HCT116 (cell line): ENCODE results near the gene GIPC3. TPM values are rescaled to one million over a fixed set of nuclear protein-coding genes. Genes with fewer than 3 reads are reported as not detected.

Source experiments
- ATAC-seq: fragments of 200-7000 bp; cut with Tn5 transposase; 2 replicates; pipeline ENCODE4 v1.9.1; 2020; ENCODE audit warnings: mild to moderate bottlenecking, moderate library complexity
- BruUV-seq: library from RNA; stranded (reverse); fragments of 400-500 nt; replicated peaks from 2 replicates; lab custom pipeline; 2021; lab: Mats Ljungman, UMichigan
- CTCF ChIA-PET: fragments of 300-600 bp; sonication (Branson Sonifier 250); formaldehyde crosslinking; loops from one replicate; lab custom pipeline; 2021; ENCODE audit warnings: antibody characterized with exemption; lab: Charles Lee
- POLR2A ChIA-PET: fragments of 300-600, 350-600 bp; sonication (Branson Sonifier 250); formaldehyde crosslinking; loops from one replicate; lab custom pipeline; 2021; ENCODE audit warnings: antibody characterized with exemption; lab: Charles Lee
- RAD21 ChIA-PET, 2 experiments: fragments of 300-600 bp; sonication (Branson Sonifier 250); formaldehyde crosslinking; loops; one replicate each; lab custom pipeline; 2023; ENCODE audit warnings: low total read pairs in 2 of 2; ENCODE audit not compliant: uncharacterized antibody in 2 of 2, unreplicated experiment in 2 of 2, low non-redundant PET in 1 of 2; lab: Charles Lee
- DNase-seq: peaks from one replicate; pipeline ENCODE4 v3.0.0-alpha.2; 2010; ENCODE audit warnings: low read depth, low spot score
- H2AFZ ChIP-seq: fragments of 200-600 bp; shearing (Covaris generic), sonication (generic); 2 replicates; pipeline ENCODE4 v1.6.1; 2017; ENCODE audit warnings: low read depth, mixed run types, mixed read lengths, antibody characterized with exemption, low read length; ENCODE audit not compliant: poor library complexity, severe bottlenecking
- H3K27ac ChIP-seq: 2 replicates; pipeline ENCODE4 v1.5.1; 2012; ENCODE audit warnings: low read depth, low read length
- H3K27me3 ChIP-seq: fragments of 200-600 bp; sonication (generic); 2 replicates; pipeline ENCODE4 v1.6.1; 2016; ENCODE audit warnings: mixed run types, low read length, mixed read lengths; ENCODE audit not compliant: insufficient read depth
- H3K36me3 ChIP-seq, 2 experiments: fragments of 200-500 bp in 1 of 2; fragments of 200-600 bp in 1 of 2; sonication (Bioruptor generic) in 1 of 2; sonication (generic) in 1 of 2; 2 replicates each; pipeline versions ENCODE4 v1.5.1 to v1.6.1; 2014 to 2016; ENCODE audit warnings: low read length in 2 of 2, inconsistent platforms in 1 of 2, mixed read lengths in 1 of 2, mixed run types in 1 of 2; ENCODE audit not compliant: insufficient read depth in 2 of 2, control insufficient read depth in 1 of 2
- H3K4me1 ChIP-seq, 2 experiments: fragments of 200-600 bp in 1 of 2; sonication (generic) in 1 of 2; 2 replicates each; pipeline versions ENCODE4 v1.5.1 to v1.6.1; 2012 to 2017; ENCODE audit warnings: low read length in 2 of 2, inconsistent platforms in 1 of 2, mild to moderate bottlenecking in 1 of 2, mixed read lengths in 1 of 2, mixed run types in 1 of 2, moderate library complexity in 1 of 2; ENCODE audit not compliant: insufficient read depth in 2 of 2, control insufficient read depth in 1 of 2
- H3K4me2 ChIP-seq: fragments of 200-600 bp; sonication (generic); 2 replicates; pipeline ENCODE4 v1.6.1; 2017; ENCODE audit warnings: mixed run types, low read length, mixed read lengths
- H3K4me3 ChIP-seq, 2 experiments: fragments of 200-600 bp in 1 of 2; sonication (generic) in 1 of 2; replicated peaks in 1 of 2; 2 replicates each; pipeline ENCODE4 v1.5.1; 2011 to 2016; ENCODE audit warnings: low read length in 2 of 2, control low read depth in 1 of 2, low read depth in 1 of 2, mild to moderate bottlenecking in 1 of 2, mixed read lengths in 1 of 2, mixed run types in 1 of 2
- H3K79me2 ChIP-seq: fragments of 200-600 bp; sonication (generic); 2 replicates; pipeline ENCODE4 v1.6.1; 2017; ENCODE audit warnings: mild to moderate bottlenecking, mixed run types, low read length, moderate library complexity, mixed read lengths; ENCODE audit not compliant: insufficient read depth
- H3K9ac ChIP-seq: fragments of 200-600 bp; sonication (generic); 2 replicates; pipeline ENCODE4 v1.6.1; 2016; ENCODE audit warnings: low read length, mixed read lengths
- H3K9me2 ChIP-seq: fragments of 200-600 bp; sonication (generic), shearing (Covaris generic); 2 replicates; pipeline ENCODE4 v1.6.1; 2017; ENCODE audit warnings: mixed run types, mild to moderate bottlenecking, moderate library complexity; ENCODE audit not compliant: insufficient read depth
- H3K9me3 ChIP-seq, 2 experiments: fragments of 200-500 bp in 1 of 2; fragments of 200-600 bp in 1 of 2; sonication (Bioruptor generic) in 1 of 2; sonication (generic) in 1 of 2; 2 replicates each; pipeline ENCODE4 v1.6.1; 2014 to 2017; ENCODE audit warnings: low read length in 2 of 2, mixed read lengths in 2 of 2, inconsistent platforms in 1 of 2, low read depth in 1 of 2, mild to moderate bottlenecking in 1 of 2, mixed run types in 1 of 2, moderate library complexity in 1 of 2; ENCODE audit not compliant: control insufficient read depth in 1 of 2, insufficient read depth in 1 of 2
- H4K20me1 ChIP-seq: fragments of 200-600 bp; sonication (generic), shearing (Covaris generic); 2 replicates; pipeline ENCODE4 v1.6.1; 2017; ENCODE audit warnings: mixed run types, mild to moderate bottlenecking, moderate library complexity; ENCODE audit not compliant: insufficient read depth
- EGR1 ChIP-seq: IDR thresholded peaks from 2 replicates; pipeline ENCODE4 v1.6.1; 2012; ENCODE audit warnings: low read depth
- ELF1 ChIP-seq: IDR thresholded peaks from 2 replicates; pipeline ENCODE4 v1.6.1; 2012; ENCODE audit warnings: low read depth, borderline replicate concordance
- EZH2 ChIP-seq: fragments of 200-600 bp; sonication (generic); IDR thresholded peaks from 2 replicates; pipeline ENCODE4 v1.6.1; 2017; ENCODE audit warnings: antibody characterized with exemption, mixed run types
- JUND ChIP-seq: IDR thresholded peaks from 2 replicates; pipeline ENCODE4 v1.6.1; 2012
- POLR2A ChIP-seq: IDR thresholded peaks from 2 replicates; pipeline ENCODE4 v1.7.0; 2011; ENCODE audit warnings: borderline replicate concordance; ENCODE audit not compliant: insufficient read depth, insufficient read length; ENCODE audit errors: extremely low read depth
- YY1 ChIP-seq: IDR thresholded peaks from 2 replicates; pipeline ENCODE4 v1.6.1; 2011; ENCODE audit warnings: low read length, low read depth, moderate library complexity, mild to moderate bottlenecking; ENCODE audit not compliant: insufficient replicate concordance; ENCODE audit errors: extremely low read depth
- ZNF274 ChIP-seq: fragments of 200-500 bp; sonication (Bioruptor generic); IDR thresholded peaks from 2 replicates; pipeline ENCODE4 v1.6.1; 2014; ENCODE audit warnings: mild to moderate bottlenecking, low read depth, low read length, inconsistent platforms
- intact Hi-C: fragments of 100-400 bp; cut with micrococcal nuclease; formaldehyde crosslinking; loops from 2 replicates; pipeline ENCODE4 v1.10.0; 2022
- total RNA-seq: library from RNA; stranded (reverse); gene quantifications from one replicate; pipeline ENCODE4 v1.2.1, GENCODE V29; 2021; ENCODE audit not compliant: unreplicated experiment
- TF ChIP-seq, protein P1 (sequence below): IDR thresholded peaks from 2 replicates; pipeline ENCODE4 v1.6.1; 2012
- TF ChIP-seq, protein P2 (sequence below): IDR thresholded peaks from 2 replicates; pipeline ENCODE4 v1.6.1; 2012; ENCODE audit warnings: low read depth

The GIPC3 gene
- total RNA-seq, 1 experiment from 2014 or later = not detected

GRCh38 chr19:3535563-3535965, 49.7 kb upstream of the GIPC3 start:
- H3K36me3 ChIP-seq = peaks cover 11 to 27% of the 10 kb centered on the region in 2 experiments; a peak in 3 of 4 replicates
- intact Hi-C loops = no loop called here
- ChIA-PET POLR2A (no interaction called here), RAD21 (no interaction called here), CTCF (no interaction called here)
- no peaks in the 10 kb centered on the region for H3K9me2 ChIP-seq
- no peak overlapping the region for H3K4me2 ChIP-seq
- peaks cover 3 to 22% of the 10 kb centered on the region in 2 experiments; a peak in 3 of 4 replicates for H3K4me1 ChIP-seq
- H3K27me3 ChIP-seq = no peaks in the 10 kb centered on the region
- H3K79me2 ChIP-seq = no peaks in the 10 kb centered on the region
- DNase-seq (no peak), ATAC-seq (no peak)
- H3K4me3 ChIP-seq = no peak overlapping the region
- H2AFZ ChIP-seq = no peak overlapping the region
- no peak for TF ChIP-seq POLR2A
- TF ChIP-seq YY1 = no peak
- no peak for TF ChIP-seq JUND
- TF ChIP-seq EZH2 = no peak
- TF ChIP-seq, protein P1, sequence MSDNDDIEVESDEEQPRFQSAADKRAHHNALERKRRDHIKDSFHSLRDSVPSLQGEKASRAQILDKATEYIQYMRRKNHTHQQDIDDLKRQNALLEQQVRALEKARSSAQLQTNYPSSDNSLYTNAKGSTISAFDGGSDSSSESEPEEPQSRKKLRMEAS = no peak
- no peak for TF ChIP-seq ELF1
- TF ChIP-seq, protein P2, sequence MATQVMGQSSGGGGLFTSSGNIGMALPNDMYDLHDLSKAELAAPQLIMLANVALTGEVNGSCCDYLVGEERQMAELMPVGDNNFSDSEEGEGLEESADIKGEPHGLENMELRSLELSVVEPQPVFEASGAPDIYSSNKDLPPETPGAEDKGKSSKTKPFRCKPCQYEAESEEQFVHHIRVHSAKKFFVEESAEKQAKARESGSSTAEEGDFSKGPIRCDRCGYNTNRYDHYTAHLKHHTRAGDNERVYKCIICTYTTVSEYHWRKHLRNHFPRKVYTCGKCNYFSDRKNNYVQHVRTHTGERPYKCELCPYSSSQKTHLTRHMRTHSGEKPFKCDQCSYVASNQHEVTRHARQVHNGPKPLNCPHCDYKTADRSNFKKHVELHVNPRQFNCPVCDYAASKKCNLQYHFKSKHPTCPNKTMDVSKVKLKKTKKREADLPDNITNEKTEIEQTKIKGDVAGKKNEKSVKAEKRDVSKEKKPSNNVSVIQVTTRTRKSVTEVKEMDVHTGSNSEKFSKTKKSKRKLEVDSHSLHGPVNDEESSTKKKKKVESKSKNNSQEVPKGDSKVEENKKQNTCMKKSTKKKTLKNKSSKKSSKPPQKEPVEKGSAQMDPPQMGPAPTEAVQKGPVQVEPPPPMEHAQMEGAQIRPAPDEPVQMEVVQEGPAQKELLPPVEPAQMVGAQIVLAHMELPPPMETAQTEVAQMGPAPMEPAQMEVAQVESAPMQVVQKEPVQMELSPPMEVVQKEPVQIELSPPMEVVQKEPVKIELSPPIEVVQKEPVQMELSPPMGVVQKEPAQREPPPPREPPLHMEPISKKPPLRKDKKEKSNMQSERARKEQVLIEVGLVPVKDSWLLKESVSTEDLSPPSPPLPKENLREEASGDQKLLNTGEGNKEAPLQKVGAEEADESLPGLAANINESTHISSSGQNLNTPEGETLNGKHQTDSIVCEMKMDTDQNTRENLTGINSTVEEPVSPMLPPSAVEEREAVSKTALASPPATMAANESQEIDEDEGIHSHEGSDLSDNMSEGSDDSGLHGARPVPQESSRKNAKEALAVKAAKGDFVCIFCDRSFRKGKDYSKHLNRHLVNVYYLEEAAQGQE = no peak
- TF ChIP-seq EGR1 = no peak
- TF ChIP-seq ZNF274 = no peak
- no peak overlapping the region for H3K9ac ChIP-seq
- H3K9me3 ChIP-seq = no peaks in the 10 kb centered on the region
- H4K20me1 ChIP-seq = no peaks in the 10 kb centered on the region
- H3K27ac ChIP-seq = no peak overlapping the region
- no TSS peak for BruUV-seq
